ENCODE measurements around the gene SIRT6. TPM values are rescaled to one million over a fixed set of nuclear protein-coding genes. Genes with fewer than 3 reads are reported as not detected.
"Not testable (repeated sequence)": the region's sequence is repeated elsewhere in the genome, so short reads cannot be mapped to it uniquely, and the experiment has no call there.

SIRT6 gene
- total RNA-seq, 2 donors from 2014 or later = 13.0 to 21.8 TPM

GRCh38 chr19:4206818-4207484, 24.6 kb upstream of the SIRT6 start:
- intact Hi-C loops (cut with DNase I) = loop anchor here in 1 of 2 donors (10.0 kb wide), 1 partner anchor 542 kb away; no protein-coding TSS in a partner anchor
- no peak for ATAC-seq

GRCh38 chr19:4201798-4202197, 19.4 kb upstream of the SIRT6 start:
- ATAC-seq (no peak), DNase-seq (no peak)
- intact Hi-C loops (cut with DNase I) = loop anchor here (5.0 to 10.0 kb wide), 2 partner anchors 214 to 537 kb away; partner anchors contain the start of gene EEF2 (in 1 of the 2)

More at GRCh38 chr19:4206818-4207484, 24.6 kb upstream of the SIRT6 start:
- DNase-seq = no peak

- ATAC-seq (no peak), DNase-seq (no peak)
- intact Hi-C loops (cut with DNase I) = loop anchor here (5.0 to 10.0 kb wide), 2 partner anchors 214 to 536 kb away; partner anchors contain the start of gene EEF2 (in 1 of the 2)
These were observed 18.7 kb upstream of the SIRT6 start for GRCh38 chr19:4200940-4201542.

- intact Hi-C loops (cut with DNase I) = loop anchor here (5.0 to 10.0 kb wide), 2 partner anchors 212 to 535 kb away; partner anchors contain the start of gene EEF2 (in 1 of the 2)
- no peak for ATAC-seq
- DNase-seq = no peak
These were observed 17.4 kb upstream of the SIRT6 start for GRCh38 chr19:4199699-4200293.

GRCh38 chr19:4198467-4199126, 16.2 kb upstream of the SIRT6 start:
- DNase-seq = no peak
- no peak for ATAC-seq
- intact Hi-C loops (cut with DNase I) = no loop called here

GRCh38 chr19:4197625-4198466, 15.5 kb upstream of the SIRT6 start:
- ATAC-seq = peak; percentile 8 to 21
- no peak for DNase-seq
- intact Hi-C loops (cut with DNase I) = no loop called here

GRCh38 chr19:4197228-4197624, 14.9 kb upstream of the SIRT6 start:
- intact Hi-C loops (cut with DNase I) = no loop called here
- DNase-seq = no peak

GRCh38 chr19:4196587-4197148, 14.3 kb upstream of the SIRT6 start:
- intact Hi-C loops (cut with DNase I) = no loop called here
- no peak for ATAC-seq
- no peak for DNase-seq

More at GRCh38 chr19:4197228-4197624, 14.9 kb upstream of the SIRT6 start:
- no peak for ATAC-seq

- DNase-seq (no peak), ATAC-seq (no peak)
- intact Hi-C loops (cut with DNase I) = no loop called here
These were observed 13.6 kb upstream of the SIRT6 start for GRCh38 chr19:4196009-4196408.

GRCh38 chr19:4194353-4194752, 12.0 kb upstream of the SIRT6 start:
- ATAC-seq = no peak
- DNase-seq = no peak
- intact Hi-C loops (cut with DNase I) = no loop called here

GRCh38 chr19:4192537-4192936, 10.2 kb upstream of the SIRT6 start:
- intact Hi-C loops (cut with DNase I); DNase-seq; ATAC-seq: not testable (repeated sequence)

GRCh38 chr19:4189641-4190040, 7.3 kb upstream of the SIRT6 start:
- DNase-seq (no peak), ATAC-seq (no peak)
- intact Hi-C loops (cut with DNase I) = loop anchor here in 1 of 2 donors (10.0 kb wide), 1 partner anchor 205 kb away; the partner anchor contains the start of gene EEF2

- intact Hi-C loops (cut with DNase I) = loop anchor here in 1 of 2 donors (10.0 kb wide), 1 partner anchor 203 kb away; the partner anchor contains the start of gene EEF2
- ATAC-seq (no peak), DNase-seq (no peak)
These were observed 5.2 kb upstream of the SIRT6 start for GRCh38 chr19:4187313-4188122.

- intact Hi-C loops (cut with DNase I) = loop anchor here in 1 of 2 donors (10.0 kb wide), 1 partner anchor 202 kb away; the partner anchor contains the start of gene EEF2
- peak; percentile 70 for DNase-seq
- ATAC-seq = peak in 1 of 2 donors; percentile 58
These were observed 4.0 kb upstream of the SIRT6 start for GRCh38 chr19:4186087-4186993.

GRCh38 chr19:4185413-4186086, 3.2 kb upstream of the SIRT6 start:
- DNase-seq (no peak), ATAC-seq (no peak)
- intact Hi-C loops (cut with DNase I) = loop anchor here in 1 of 2 donors (10.0 kb wide), 1 partner anchor 201 kb away; the partner anchor contains the start of gene EEF2
